ENCODE data around the gene ACSS3. TPM values are rescaled to one million over a fixed set of nuclear protein-coding genes. Genes with fewer than 3 reads are reported as not detected.
A peak's percentile ranks its signal among the peaks of the same experiment; 100 is the strongest.

The ACSS3 gene
- total RNA-seq, 1 donor: 26.8 TPM

- DNase-seq (ENCODE audit: low read depth): no peak
- no peak overlapping the region for H3K4me3 ChIP-seq (ENCODE audit: low read depth, low read length)
- no peak for TF ChIP-seq CTCF (IDR thresholded peaks at IDR 0.05; ENCODE audit: insufficient read depth, low read depth, low read length)
Measured at GRCh38 chr12:81146228-81147225, 68.6 kb downstream of the ACSS3 start.

- TF ChIP-seq CTCF (IDR thresholded peaks at IDR 0.05; ENCODE audit: insufficient read depth, low read depth, low read length): no peak
- DNase-seq (ENCODE audit: low read depth): no peak
- H3K4me3 ChIP-seq (ENCODE audit: low read depth, low read length): no peak overlapping the region
Measured at GRCh38 chr12:81147292-81147919, 69.5 kb downstream of the ACSS3 start.

GRCh38 chr12:81150382-81150781, 72.5 kb downstream of the ACSS3 start:
- TF ChIP-seq CTCF (IDR thresholded peaks at IDR 0.05; ENCODE audit: insufficient read depth, low read depth, low read length): no peak
- H3K4me3 ChIP-seq (ENCODE audit: low read depth, low read length): no peak overlapping the region
- no peak for DNase-seq (ENCODE audit: low read depth)

- no peak overlapping the region for H3K4me3 ChIP-seq (ENCODE audit: low read depth, low read length)
- TF ChIP-seq CTCF (IDR thresholded peaks at IDR 0.05; ENCODE audit: insufficient read depth, low read depth, low read length): no peak
- DNase-seq (ENCODE audit: low read depth): peak; percentile 12
Measured at GRCh38 chr12:81159856-81160255, 82.0 kb downstream of the ACSS3 start.

- DNase-seq (ENCODE audit: low read depth): no peak
- no peak for TF ChIP-seq CTCF (IDR thresholded peaks at IDR 0.05; ENCODE audit: insufficient read depth, low read depth, low read length)
- no peak overlapping the region for H3K4me3 ChIP-seq (ENCODE audit: low read depth, low read length)
Measured at GRCh38 chr12:81161680-81162079, 83.8 kb downstream of the ACSS3 start.

- DNase-seq (ENCODE audit: low read depth): no peak
- H3K4me3 ChIP-seq (ENCODE audit: low read depth, low read length): no peak overlapping the region
- TF ChIP-seq CTCF (IDR thresholded peaks at IDR 0.05; ENCODE audit: insufficient read depth, low read depth, low read length): no peak
Measured at GRCh38 chr12:81162391-81163136, 84.7 kb downstream of the ACSS3 start.

Data from fibroblast of villous mesenchyme (primary cell).